ENCODE measurements around the gene INPP5A. TPM values are rescaled to one million over a fixed set of nuclear protein-coding genes. Genes with fewer than 3 reads are reported as not detected.

The INPP5A gene
- polyA plus RNA-seq, 10 donors: 41.4 to 53.2 (median 47.6) TPM

- no peak for DNase-seq
These were observed 39.9 kb downstream of the INPP5A start for GRCh38 chr10:132577350-132578003.

DNA sequence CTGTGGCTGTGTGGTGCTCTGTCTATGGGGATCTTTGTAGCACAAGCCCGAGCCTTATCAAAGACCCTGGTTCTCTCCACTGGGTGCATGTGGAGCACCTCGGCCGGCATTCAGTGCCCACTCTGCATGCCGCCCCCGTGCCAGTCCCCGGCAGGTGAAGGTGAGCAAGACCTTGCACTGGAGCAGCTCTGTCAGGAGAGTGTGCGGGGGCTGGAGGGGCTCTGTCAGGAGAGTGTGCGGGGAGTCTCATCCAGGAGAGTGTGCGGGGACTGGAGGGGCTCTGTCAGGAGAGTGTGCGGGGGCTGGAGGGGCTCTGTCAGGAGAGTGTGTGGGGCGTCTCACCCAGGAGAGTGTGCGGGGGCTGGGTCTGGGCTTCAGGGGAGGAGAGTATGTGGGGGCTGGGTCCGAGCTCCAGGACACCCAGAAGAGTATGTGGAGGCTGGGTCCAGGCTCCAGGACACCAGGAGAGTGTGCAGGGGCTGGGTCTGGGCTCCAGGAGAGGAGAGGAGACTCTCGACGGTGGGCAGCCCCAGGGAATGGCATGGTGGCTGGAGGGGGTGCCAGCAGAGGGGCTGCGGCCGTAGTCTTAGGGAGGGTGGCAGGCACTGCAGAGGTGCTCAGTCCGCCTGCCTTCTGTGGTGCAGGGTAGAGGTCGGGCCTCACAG lies 40.8 kb downstream of the INPP5A start:
- no peak for DNase-seq

- no peak for DNase-seq
These were observed 41.7 kb downstream of the INPP5A start for GRCh38 chr10:132579027-132579859.

GRCh38 chr10:132580143-132580542 lies 42.6 kb downstream of the INPP5A start:
- no peak for DNase-seq

DNA sequence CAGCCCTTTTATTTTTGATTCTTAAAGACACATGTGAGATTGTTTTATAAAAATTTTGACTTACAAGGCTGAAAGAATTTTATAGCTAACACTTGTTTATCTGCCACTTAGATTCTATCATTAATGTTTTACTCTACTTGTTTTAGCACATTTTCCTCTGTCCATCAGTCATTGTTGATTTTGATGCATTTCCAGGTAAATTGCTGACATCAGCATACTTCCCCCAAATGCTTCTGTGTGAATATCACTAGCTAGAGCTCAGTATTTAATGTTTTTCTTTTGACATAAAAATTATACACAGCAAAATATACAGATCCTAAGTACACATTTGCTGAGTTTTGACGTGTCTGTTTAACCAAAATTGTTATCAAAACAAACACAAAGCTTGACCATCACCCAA lies 43.0 kb downstream of the INPP5A start:
- DNase-seq: no peak

- no peak for DNase-seq
These were observed 44.5 kb downstream of the INPP5A start for GRCh38 chr10:132582137-132582536.

DNA sequence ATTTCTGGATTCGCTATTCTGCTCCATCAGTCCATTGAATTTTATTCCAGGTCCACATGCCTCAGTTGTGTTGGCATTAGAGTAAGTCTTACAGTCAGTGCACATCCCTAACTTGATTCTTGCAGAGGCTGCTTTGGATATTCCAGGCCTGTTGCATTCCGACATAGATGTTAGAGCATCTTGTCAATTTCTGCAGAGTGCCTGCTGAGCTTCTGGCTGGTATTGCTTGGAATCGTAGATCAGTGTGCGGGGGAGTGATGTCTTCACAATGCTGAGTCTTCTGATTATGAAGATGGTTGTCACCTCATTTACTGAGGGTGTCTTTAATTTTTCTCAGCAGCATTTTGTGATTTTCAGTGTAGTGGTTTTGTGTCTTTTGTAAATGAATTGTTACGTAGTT lies 45.2 kb downstream of the INPP5A start:
- DNase-seq: no peak

- DNase-seq: no peak
These were observed 45.9 kb downstream of the INPP5A start for GRCh38 chr10:132583456-132583855.

- DNase-seq: no peak
These were observed 46.5 kb downstream of the INPP5A start for GRCh38 chr10:132584081-132584480.

- no peak for DNase-seq
These were observed 48.4 kb downstream of the INPP5A start for GRCh38 chr10:132585732-132586722.

GRCh38 chr10:132586739-132587138 lies 49.2 kb downstream of the INPP5A start:
- DNase-seq: no peak

GRCh38 chr10:132587175-132587574 lies 49.6 kb downstream of the INPP5A start:
- no peak for DNase-seq

GRCh38 chr10:132588301-132589013 lies 50.9 kb downstream of the INPP5A start:
- DNase-seq: peak; percentile 52 to 89 (median 65)

DNA sequence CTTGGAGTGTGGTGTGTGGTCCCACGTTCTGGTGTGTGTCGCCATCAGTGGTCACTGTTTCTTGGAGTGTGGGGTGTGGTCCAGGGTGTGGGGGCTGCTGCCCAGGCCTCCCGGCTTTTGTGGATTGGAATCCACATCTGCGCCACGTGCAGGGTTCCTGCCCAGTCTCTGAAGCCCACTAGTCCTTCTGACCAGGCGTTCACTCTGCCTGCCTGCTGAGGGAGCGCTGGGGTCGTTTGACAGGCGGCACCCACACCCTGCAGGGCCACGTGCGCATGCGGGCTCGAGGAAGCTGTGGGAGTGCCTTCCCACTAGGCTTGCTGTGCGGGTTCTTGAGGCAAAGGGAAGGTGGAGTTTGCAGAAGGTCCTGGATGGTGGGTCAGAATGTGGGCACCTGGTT lies 51.4 kb downstream of the INPP5A start:
- DNase-seq: no peak

- DNase-seq: no peak
These were observed 52.1 kb downstream of the INPP5A start for GRCh38 chr10:132589681-132590080.

DNA sequence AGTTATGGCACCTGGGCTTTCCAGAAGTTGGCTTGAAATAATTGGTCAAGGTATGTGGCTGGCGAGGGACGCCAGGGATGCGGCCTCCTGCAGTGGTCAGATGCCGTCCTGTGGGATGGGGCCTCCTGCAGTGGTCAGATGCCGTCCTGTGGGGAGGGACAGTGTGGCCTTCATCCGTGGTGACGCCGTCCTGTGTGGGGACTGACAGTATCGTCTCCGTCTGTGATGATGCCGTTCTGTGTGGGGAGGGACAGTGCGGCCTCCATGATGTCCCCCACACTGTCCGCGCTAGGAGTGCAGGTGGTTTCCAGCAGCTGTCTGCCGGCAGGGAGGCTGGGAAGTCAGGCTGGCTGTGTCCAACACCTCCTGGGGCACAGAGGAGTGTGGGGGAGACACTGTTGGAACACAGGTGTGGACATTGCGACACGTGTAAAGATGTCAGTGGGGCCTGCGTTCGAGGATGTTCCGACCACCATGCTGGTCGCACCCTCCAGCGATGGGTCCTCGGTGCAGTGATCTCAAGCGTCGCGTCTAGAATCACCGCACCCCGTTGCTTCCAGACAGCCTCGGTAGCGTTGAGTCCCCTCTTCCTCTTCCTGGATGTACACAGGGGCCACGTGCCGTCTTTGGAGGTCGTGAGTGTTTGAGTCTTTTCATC lies 52.6 kb downstream of the INPP5A start:
- DNase-seq: no peak

DNA sequence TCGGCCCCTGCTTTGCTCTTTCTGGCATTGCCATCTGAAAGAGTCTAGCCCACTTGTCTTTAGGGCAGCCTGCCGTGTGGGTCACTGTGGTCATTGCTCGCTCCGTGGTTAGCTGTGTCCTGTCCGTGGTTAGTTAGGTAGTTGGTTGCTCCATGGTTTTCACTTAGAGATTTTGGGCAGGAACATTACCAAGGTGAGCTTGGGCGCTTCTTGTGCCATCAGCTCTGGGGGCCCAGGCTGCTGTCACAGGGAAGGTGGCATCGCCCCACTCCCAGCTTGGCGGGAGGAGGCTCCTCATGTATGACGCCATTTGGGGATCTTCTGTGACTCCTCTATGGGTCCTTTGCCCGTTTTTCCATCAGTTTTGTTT lies 53.1 kb downstream of the INPP5A start:
- DNase-seq: no peak

DNA sequence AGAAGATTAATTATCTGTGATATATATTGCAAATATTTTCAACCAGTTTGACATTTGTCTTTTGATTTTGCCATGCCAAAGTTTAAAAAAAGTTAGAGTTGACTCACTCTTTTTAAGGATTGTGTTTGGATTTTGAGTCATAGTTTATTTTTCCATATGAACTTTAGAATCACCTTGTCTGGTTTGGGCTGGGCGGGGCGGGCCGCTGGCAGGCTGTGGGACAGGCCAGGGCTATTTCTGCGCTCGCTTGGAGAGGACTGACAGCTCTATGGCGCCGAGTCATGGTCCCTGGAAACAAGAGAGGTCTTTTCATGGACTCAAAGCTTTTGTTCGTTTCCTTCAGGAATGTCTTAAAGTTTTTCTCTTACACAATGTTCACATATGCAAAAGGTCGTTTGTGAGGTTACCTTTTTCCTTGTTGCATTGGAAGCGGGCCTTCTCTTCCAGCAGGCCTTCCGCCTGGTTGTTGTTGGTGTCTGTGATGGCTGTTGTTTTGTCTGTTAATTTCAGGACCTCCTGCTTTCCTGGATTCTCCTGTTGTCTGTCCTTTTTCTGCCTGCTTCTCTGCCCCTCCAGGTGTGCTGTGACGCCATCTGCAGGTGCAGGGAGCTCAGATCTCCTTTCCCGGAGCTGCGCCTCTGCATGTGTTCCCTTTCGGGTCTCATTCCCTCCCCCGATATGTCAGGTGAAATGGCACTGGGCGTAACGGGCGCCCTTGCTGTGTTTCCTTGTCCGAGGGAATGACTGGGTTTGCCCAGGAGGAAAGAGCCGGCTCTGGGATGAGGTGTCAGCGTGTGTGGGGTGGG lies 53.8 kb downstream of the INPP5A start:
- no peak for DNase-seq

- DNase-seq: no peak
These were observed 55.3 kb downstream of the INPP5A start for GRCh38 chr10:132592790-132593383.
